Activated T-cell treated with anti-CD3 and anti-CD28 coated beads, Interleukin-2, amount 50 U/mL, for 72 hours (primary cell): Measurements from ENCODE around the gene CLIP3. TPM values are rescaled to one million over a fixed set of nuclear protein-coding genes. Genes with fewer than 3 reads are reported as not detected.

Experiments used
- ATAC-seq, 2 donors: fragments of 150-1000 bp; cut with Tn5 transposase; replicated peaks in 1 of 2; 2 replicates each; pipeline ENCODE4 v1.10.0; 2021; ENCODE audit warnings: moderate library complexity in 2 of 2, mild to moderate bottlenecking in 1 of 2
- DNase-seq, 2 donors: peaks; one replicate each; pipeline ENCODE4 v3.0.0; 2021 to 2022; ENCODE audit warnings: mixed read lengths in 1 of 2
- H3K27ac Mint-ChIP-seq: one replicate; pipeline ENCODE4 v1.8.0; 2022; ENCODE audit warnings: mild to moderate bottlenecking, moderate library complexity, mixed read lengths
- H3K27me3 Mint-ChIP-seq: one replicate; pipeline ENCODE4 v1.8.0; 2022; ENCODE audit warnings: low read depth, mixed read lengths
- H3K36me3 Mint-ChIP-seq, 2 donors: one replicate each; pipeline ENCODE4 v1.8.0; 2022; ENCODE audit warnings: mixed read lengths in 2 of 2, mild to moderate bottlenecking in 1 of 2; ENCODE audit not compliant: insufficient read depth in 2 of 2
- H3K4me1 Mint-ChIP-seq: one replicate; pipeline ENCODE4 v1.8.0; 2022; ENCODE audit warnings: low read depth, mixed read lengths
- H3K4me3 Mint-ChIP-seq, 2 donors: one replicate each; pipeline ENCODE4 v1.8.0; 2022; ENCODE audit warnings: mild to moderate bottlenecking in 2 of 2, mixed read lengths in 2 of 2, moderate library complexity in 2 of 2
- H3K9me3 Mint-ChIP-seq, 2 donors: one replicate each; pipeline ENCODE4 v1.8.0; 2022; ENCODE audit warnings: mixed read lengths in 2 of 2
- total RNA-seq, 2 donors: library from RNA; stranded (reverse); gene quantifications; one replicate each; pipeline ENCODE4 v1.2.3, GENCODE V29; 2022

CLIP3 gene
- total RNA-seq, 2 donors from 2014 or later = 1.0 to 2.7 TPM

DNA sequence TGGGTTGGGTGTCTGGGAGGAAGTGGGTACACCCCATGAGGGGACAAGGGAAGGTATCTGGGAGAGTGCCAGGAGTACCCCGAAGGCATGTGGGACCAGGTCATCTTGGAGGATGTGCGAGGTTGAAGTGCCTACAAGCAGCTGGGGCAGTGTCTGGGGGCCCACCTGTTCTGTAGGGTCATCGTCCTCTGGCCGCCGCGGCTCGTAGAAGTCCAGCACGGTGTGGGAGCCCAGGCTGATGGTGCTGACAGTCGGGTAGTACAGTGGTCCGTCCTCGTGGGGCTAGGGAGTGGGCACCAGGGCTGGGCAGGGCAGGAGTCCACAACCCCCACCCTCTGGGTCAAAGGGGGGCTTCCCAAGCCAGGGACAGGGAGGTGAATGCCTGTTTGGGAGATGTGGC, 22.3 kb downstream of the CLIP3 start:
- peaks cover 48% of the 10 kb centered on the region for H3K4me1 Mint-ChIP-seq
- DNase-seq (no peak), ATAC-seq (no peak)
- H3K4me3 Mint-ChIP-seq = no peak overlapping the region
- H3K36me3 Mint-ChIP-seq = peaks cover 3 to 6% of the 10 kb centered on the region in 2 donors
- no peaks in the 10 kb centered on the region for H3K27me3 Mint-ChIP-seq
- no peaks in the 10 kb centered on the region for H3K9me3 Mint-ChIP-seq
- H3K27ac Mint-ChIP-seq = no peak overlapping the region

DNA sequence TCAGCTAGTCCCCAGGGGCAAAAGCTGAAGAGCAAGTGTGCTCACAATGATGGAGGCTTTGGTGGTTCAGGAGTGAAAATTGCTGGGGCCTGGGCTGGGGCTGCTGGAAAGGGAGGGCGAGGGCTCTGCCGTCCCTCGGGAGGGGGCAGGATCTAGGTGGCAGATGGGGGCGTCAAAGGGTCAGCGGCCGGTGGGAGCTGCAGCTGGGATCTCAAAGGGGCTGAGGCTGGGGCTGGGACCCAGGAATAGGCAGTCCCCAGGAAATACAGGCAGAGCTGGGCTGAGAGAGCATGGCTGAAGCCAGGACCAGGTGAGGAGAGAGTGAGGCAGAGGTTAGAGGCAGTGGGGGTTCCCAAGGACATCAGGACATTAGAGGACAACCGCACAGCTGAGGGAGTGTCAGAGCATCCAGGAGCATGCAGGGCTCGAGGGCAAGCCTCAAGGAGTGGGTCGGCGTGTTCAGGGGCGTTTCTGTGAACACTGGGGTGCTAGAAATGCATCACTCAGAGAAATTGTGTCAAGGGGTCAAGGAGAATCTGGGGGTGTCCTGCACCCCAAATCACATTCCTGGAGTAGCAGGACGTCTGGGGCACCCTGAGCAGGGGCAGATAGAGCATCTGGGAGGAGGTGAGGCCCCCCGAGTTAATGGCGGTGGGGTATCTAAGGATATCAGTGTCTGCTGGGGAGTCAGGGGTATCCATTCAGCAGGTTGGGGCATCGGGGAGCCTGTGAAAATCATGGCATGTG, 22.9 kb downstream of the CLIP3 start:
- Mint-ChIP-seq H3K27ac (no peak overlapping the region), H3K9me3 (no peaks in the 10 kb centered on the region), H3K4me1 (peaks cover 42% of the 10 kb centered on the region), H3K36me3 (peaks cover 3 to 6% of the 10 kb centered on the region in 2 donors), H3K27me3 (no peaks in the 10 kb centered on the region), H3K4me3 (peak overlapping the region; percentile 40 to 62)
- DNase-seq = no peak
- no peak for ATAC-seq

DNA sequence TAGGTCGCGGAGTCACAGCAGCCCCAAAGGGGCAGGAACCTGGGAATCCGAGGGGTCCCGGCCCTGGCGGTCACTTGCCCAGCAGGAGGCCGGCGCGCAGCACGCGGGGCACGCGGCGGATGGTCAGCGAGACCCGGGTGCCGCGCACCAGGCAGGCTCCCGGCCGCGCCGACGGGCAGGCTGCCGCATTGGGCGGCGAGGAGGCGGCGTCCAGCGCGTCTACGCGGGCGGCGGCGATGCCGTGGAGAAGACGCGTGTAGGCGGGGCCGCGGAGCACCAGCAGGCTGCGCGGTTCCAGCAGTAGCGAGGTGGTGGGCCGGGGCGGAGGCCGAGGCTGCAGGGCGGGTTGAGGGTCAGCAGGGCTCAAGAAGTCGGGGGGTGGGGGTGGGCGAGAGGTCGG, 23.5 kb downstream of the CLIP3 start:
- no peak overlapping the region for H3K27ac Mint-ChIP-seq
- peaks cover 1 to 3% of the 10 kb centered on the region in 2 donors for H3K36me3 Mint-ChIP-seq
- peak overlapping the region; percentile 40 to 62 for H3K4me3 Mint-ChIP-seq
- H3K9me3 Mint-ChIP-seq = no peaks in the 10 kb centered on the region
- DNase-seq (peak; percentile 73 to 74), ATAC-seq (peak; percentile 24 to 46)
- H3K4me1 Mint-ChIP-seq = peaks cover 36% of the 10 kb centered on the region
- no peaks in the 10 kb centered on the region for H3K27me3 Mint-ChIP-seq

DNA sequence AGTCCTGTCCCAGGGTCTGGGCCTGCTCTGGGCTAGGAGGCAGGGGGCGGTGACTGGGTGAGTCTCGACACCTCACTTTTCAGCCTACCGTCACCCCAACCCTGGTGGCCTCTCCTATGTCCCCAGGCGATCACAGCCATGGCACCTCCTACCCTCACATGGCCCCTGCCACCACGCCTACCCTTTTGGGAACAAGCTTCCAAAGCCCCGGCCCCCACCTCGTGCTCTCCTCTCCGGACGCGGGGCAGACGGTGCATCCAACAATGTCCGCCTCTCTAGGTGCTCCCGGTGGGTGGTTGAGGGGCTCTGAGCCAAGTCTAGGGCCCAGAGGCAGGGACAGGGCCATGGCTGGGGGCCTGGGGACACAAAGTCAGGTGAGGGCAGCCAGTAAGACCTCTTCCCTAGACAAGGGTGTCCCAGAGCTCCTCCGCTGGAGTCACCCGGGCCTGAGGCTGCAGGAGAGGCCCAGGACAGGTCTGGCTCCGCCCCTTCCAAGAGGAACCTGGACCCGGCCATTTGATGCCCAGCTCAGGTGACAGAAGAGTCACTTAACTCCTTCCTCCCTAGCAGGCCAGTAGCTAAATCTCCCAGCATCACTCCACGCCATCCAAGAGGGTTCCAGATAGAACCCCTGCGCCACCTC, 24.2 kb downstream of the CLIP3 start, which contains the start of gene SYNE4:
SYNE4 (minus strand) TSS at position 478 of the 643 bp plus-strand sequence; CDS start at position 346, 132 bp downstream.
- DNase-seq (no peak), ATAC-seq (no peak)
- Mint-ChIP-seq H3K36me3 (peaks cover 0 to 1% of the 10 kb centered on the region in 2 donors), H3K4me1 (peaks cover 29% of the 10 kb centered on the region), H3K9me3 (no peaks in the 10 kb centered on the region), H3K27ac (no peak within 1 kb of the TSS), H3K27me3 (no peaks in the 10 kb centered on the region), H3K4me3 (peak within 1 kb of the TSS; percentile 40 to 62)

DNA sequence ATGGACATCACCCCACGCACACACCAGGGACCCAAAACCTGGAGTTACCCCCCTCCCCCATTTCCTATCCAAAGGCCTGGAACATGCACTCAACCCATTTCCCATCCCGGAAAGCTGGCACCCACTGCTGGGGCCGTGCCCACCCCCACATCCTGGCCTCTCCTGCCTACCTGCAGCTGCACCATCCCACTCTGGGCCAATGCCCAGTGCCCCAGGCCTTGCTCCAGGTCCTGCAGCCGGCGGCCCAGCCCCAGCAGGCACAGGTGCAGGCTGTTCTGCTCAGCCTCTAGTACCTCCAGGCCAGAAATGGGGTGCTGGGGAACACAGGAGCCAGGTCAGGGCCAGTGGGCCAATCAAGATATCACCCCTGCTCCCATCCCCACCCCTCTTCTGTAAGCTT, 25.7 kb downstream of the CLIP3 start:
- Mint-ChIP-seq H3K4me3 (no peak overlapping the region), H3K27ac (no peak overlapping the region), H3K36me3 (peaks cover 0 to 3% of the 10 kb centered on the region in 2 donors), H3K4me1 (peaks cover 19% of the 10 kb centered on the region), H3K27me3 (no peaks in the 10 kb centered on the region), H3K9me3 (no peaks in the 10 kb centered on the region)
- DNase-seq (no peak), ATAC-seq (no peak)

DNA sequence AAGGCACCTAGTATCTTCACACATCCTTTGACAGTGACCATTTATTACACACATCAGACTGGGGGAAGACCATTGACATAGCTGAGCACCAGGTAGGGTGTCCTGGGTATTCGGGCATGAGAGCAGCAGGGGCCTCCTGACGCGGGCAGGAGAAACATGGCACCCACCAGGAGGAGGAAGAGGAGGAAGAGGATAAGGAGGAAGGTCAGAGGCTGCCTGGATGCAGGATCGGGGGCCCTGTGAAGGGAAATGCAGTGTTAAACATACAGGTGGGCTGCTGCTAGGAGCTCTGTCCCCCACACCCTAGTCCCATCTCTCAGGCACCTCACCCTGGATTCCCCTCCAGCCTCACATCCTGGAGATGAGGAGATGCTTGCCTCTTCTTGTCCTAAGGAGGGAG, 29.4 kb downstream of the CLIP3 start:
- H3K36me3 Mint-ChIP-seq = peaks cover 0 to 1% of the 10 kb centered on the region in 2 donors
- H3K9me3 Mint-ChIP-seq = no peaks in the 10 kb centered on the region
- DNase-seq (no peak), ATAC-seq (no peak)
- H3K27ac Mint-ChIP-seq = no peak overlapping the region
- H3K4me3 Mint-ChIP-seq = no peak overlapping the region
- H3K27me3 Mint-ChIP-seq = no peaks in the 10 kb centered on the region
- H3K4me1 Mint-ChIP-seq = peaks cover 16% of the 10 kb centered on the region

DNA sequence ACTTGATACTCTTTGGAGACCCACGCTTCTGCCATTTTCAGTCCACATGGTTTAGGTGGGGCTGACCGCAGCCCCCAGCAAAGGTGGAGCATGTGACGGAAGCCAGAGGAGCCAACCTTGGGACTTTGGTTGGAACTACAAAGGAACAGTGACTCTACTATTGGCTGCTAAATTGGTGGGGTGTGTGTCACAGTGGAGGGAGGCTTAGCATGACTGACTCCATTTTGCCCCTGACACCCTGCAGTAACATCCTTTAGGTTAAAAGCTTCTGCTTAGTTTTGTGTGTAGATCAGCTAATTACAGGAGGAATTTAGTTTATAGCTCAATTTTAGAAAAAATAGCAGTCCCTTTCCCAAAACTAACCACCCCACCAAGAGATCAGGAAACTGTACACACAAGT, 31.1 kb downstream of the CLIP3 start:
- Mint-ChIP-seq H3K27ac (no peak overlapping the region), H3K36me3 (peaks cover 0 to 3% of the 10 kb centered on the region in 2 donors), H3K9me3 (no peaks in the 10 kb centered on the region), H3K4me1 (peaks cover 28% of the 10 kb centered on the region), H3K4me3 (no peak overlapping the region), H3K27me3 (no peaks in the 10 kb centered on the region)
- ATAC-seq (no peak), DNase-seq (no peak)

DNA sequence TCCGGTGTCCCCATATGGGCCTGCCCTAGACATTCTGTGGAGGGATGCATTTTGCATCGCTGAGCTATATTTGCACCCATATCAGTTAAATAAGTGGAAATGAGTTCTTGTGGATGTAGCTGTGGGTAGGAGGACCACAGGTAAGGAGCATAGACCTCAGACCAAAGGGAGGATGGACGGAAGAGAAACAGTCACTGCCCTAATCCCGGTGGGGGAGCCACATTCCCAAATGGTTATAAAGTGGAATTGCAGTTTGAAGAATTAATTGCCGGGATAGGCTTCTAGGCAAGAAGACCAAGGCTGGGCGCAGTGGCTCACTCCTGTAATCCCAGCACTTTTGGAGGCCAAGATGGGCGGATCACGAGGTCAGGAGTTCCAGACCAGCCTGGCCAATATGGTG, 35.9 kb downstream of the CLIP3 start:
- Mint-ChIP-seq H3K9me3 (no peaks in the 10 kb centered on the region), H3K4me1 (peaks cover 46% of the 10 kb centered on the region), H3K36me3 (peaks cover 0 to 6% of the 10 kb centered on the region in 2 donors)

DNA sequence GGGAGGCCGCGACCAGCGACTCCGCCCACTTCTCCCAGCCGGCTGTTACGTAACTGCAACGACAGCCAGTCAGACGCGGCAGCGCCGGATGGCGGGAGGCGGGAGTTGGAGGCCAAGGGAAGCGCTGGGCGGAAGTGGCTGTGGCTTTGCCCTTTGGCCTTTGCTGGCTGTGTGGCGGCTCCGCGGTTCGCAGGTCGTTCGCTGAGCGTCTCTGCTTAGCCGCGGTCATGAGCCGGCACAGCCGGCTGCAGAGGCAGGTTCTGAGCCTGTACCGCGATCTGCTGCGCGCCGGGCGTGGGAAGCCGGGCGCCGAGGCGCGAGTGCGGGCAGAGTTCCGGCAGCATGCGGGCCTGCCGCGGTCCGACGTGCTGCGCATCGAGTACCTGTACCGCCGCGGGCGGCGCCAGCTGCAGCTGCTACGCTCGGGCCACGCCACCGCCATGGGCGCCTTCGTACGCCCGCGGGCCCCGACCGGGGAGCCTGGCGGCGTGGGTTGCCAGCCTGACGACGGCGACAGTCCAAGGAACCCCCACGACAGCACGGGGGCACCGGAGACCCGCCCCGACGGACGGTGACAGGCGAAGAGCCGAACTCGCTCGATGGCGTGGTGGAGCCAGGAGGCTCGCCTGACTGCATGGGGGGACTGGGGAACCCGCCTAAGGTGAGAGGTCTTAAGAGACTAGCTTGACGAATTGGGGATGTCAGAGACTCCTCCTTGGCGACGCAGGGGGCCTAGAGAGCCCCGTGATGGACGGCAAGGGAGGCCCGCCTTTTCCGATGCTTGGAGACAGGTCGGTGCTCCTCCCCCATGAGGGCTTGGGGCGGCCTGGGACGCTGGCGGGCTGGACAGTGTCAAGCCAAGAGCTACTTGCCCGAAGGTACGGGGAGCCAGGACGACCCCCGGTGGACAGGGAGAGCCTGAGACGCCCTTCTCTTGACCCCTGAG, 37.4 kb downstream of the CLIP3 start, which contains the start of gene SDHAF1:
SDHAF1 (plus strand) TSS at position 141 of the 946 bp plus-strand sequence; CDS start at position 228, 87 bp downstream.
- Mint-ChIP-seq H3K9me3 (no peaks in the 10 kb centered on the region), H3K4me3 (peak within 1 kb of the TSS; percentile 92 to 99), H3K27ac (peak within 1 kb of the TSS; percentile 96), H3K27me3 (no peaks in the 10 kb centered on the region), H3K36me3 (peaks cover 0 to 6% of the 10 kb centered on the region in 2 donors), H3K4me1 (peaks cover 46% of the 10 kb centered on the region)
- DNase-seq = peak; percentile 96 to 97
- peak; percentile 91 for ATAC-seq

More for the DNA sequence above, 35.9 kb downstream of the CLIP3 start:
- Mint-ChIP-seq H3K27ac (peak overlapping the region; percentile 87), H3K4me3 (peak overlapping the region; percentile 92 to 99), H3K27me3 (no peaks in the 10 kb centered on the region)
- DNase-seq (no peak), ATAC-seq (no peak)

DNA sequence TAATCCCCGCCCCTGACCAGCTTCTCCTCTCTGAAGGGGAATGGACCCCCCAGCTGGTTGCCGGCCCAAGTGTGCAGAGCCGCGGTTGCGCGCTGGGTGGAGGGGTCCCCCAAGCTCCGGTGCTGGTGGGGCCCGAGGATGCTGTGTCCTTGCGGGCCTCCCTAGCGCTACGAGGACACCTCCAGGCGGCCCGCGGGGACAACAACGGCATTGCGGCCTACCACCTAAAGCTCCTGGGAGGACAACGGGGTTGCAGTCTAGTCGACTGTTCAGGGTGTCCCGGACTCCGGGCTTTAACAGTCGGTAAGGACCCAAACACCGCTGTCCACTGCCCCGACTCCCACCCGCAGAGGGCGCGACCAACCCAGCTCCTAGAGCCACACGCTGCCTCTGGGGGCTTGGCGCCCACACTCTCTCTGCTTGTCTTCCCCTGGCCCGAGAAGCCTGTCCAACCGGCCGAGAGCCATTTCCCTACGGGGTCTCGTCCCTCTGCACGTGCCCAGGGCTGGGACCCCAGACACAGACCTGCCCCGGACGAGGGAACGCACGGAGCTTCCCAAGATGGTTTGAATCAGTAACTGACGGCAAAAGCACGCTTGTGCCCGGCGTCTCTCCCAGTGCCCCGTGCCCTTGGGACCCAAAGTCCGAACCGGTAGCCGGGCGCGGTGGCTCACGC, 38.6 kb downstream of the CLIP3 start:
- DNase-seq (peak; percentile 14 to 27), ATAC-seq (no peak)
- no peaks in the 10 kb centered on the region for H3K9me3 Mint-ChIP-seq
- H3K4me1 Mint-ChIP-seq = peaks cover 36% of the 10 kb centered on the region
- peak overlapping the region; percentile 77 to 79 for H3K4me3 Mint-ChIP-seq
- H3K36me3 Mint-ChIP-seq = peaks cover 0 to 6% of the 10 kb centered on the region in 2 donors
- H3K27ac Mint-ChIP-seq = no peak overlapping the region
- no peaks in the 10 kb centered on the region for H3K27me3 Mint-ChIP-seq

DNA sequence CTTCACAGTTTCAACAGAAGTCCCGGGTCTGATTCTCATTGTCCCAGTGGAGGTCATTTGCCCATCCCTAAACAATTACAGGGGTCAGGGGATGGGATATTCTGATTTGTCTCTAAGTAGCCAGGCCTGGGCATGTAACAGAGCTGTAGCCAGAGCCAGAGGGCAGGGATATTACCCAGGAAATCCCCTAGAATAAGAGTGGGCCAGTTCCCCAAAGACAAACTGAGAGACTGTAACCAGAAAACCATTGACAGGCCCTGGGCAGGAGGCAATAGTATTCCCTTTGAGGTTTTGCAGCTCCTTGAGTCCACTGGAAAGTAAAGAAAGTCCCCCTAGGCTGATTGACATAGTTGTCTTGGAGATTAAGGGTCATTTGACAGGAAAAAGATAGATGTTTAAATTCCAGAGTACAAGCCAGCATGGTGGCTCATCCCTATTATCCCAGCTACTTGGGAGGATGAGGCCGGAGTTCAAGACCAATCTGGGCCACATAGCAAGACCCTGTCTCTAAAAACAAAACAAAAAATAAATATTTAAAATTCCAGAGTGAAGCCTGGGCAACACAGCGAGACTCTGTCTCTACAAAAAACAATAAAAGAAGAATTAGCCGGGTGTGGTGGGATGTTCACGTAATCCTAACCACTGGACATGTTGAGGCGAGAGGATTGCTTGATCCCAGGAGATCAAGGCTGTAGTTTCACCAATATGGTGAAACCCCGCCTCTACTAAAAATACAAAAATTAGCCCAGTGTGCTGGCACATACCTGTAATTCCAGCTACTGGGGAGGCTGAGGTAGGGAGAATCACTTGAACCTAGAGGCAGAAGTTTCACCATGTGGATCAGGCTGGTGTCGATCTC, 39.5 kb downstream of the CLIP3 start:
- H3K27ac Mint-ChIP-seq = no peak overlapping the region
- ATAC-seq (no peak), DNase-seq (no peak)
- peaks cover 1% of the 10 kb centered on the region for H3K27me3 Mint-ChIP-seq
- no peak overlapping the region for H3K4me3 Mint-ChIP-seq
- H3K9me3 Mint-ChIP-seq = peaks cover 0 to 1% of the 10 kb centered on the region in 2 donors
- peaks cover 33% of the 10 kb centered on the region for H3K4me1 Mint-ChIP-seq
- peaks cover 0 to 6% of the 10 kb centered on the region in 2 donors for H3K36me3 Mint-ChIP-seq
